IPS DF 19.7 (cell line): Measurements from ENCODE around the gene PACS2.
"Not testable (repeated sequence)": the region's sequence is repeated elsewhere in the genome, so short reads cannot be mapped to it uniquely, and the experiment has no call there.

Experiments
- DNase-seq: peaks from one replicate; pipeline ENCODE4 v3.0.0-alpha.2; 2013; ENCODE audit warnings: low read depth, low spot score

PACS2 gene

DNA sequence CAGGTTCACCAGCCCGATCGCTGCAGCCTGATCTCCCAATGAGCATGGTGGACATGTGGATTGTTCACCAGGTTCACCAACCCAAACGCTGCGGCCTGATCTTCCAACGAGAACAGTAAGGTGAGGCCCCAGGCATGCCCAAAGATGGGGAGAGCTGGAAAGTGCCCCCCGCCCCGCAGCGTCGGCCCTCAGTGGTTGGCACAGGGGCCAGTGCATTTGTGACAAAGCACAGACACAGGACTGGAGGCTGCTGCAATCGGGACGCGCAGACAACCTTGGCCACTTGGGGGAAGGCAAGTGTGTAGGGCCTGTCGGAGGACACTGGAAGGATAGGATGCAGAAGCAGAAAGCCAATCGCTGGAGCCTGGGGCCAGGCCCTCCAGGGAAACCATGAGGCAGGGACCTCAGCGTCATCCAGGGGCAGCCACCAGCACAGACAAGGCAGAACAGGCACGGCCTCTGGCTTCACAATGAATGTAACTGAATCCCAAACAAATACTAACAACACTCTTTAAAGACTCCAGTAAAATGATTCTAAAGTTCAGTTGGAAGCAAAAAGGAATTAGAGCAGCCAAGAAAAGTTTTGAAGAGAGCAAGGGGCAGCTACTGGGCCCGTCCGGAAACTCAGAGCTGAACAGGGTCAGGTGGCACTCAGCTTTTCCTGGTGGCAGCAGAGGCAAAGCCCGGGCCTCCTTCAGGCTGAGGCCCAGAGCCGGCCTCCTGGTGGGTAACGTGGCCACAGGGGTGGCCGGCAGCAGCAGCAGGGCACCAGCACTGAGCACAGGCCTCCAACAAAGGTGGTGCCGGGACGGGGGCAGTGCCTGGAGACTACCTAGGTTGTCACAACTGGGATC, 27.1 kb upstream of the PACS2 start:
- DNase-seq, result no peak

DNA sequence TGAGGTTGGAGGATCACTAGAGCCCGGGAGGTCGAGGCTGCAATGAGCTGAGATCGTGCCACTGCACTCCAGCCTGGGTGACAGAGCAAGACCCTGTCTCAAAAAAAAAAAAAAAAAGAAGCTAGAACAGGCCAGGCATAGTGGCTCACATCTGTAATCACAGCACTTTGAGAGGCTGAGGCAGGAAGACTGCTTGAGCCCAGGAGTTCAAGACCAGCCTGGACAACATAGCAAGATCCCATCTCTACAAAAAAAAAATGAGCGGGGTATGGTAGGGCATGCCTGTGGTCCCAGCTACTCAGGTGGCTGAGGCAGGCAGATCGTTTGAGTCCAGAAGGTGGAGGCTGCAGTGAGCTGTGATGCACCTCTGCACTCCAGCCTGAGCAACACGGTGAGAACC, 25.6 kb upstream of the PACS2 start:
- not testable (repeated sequence) for DNase-seq

GRCh38 chr14:105290621-105291346, 23.8 kb upstream of the PACS2 start:
- no peak for DNase-seq

DNA sequence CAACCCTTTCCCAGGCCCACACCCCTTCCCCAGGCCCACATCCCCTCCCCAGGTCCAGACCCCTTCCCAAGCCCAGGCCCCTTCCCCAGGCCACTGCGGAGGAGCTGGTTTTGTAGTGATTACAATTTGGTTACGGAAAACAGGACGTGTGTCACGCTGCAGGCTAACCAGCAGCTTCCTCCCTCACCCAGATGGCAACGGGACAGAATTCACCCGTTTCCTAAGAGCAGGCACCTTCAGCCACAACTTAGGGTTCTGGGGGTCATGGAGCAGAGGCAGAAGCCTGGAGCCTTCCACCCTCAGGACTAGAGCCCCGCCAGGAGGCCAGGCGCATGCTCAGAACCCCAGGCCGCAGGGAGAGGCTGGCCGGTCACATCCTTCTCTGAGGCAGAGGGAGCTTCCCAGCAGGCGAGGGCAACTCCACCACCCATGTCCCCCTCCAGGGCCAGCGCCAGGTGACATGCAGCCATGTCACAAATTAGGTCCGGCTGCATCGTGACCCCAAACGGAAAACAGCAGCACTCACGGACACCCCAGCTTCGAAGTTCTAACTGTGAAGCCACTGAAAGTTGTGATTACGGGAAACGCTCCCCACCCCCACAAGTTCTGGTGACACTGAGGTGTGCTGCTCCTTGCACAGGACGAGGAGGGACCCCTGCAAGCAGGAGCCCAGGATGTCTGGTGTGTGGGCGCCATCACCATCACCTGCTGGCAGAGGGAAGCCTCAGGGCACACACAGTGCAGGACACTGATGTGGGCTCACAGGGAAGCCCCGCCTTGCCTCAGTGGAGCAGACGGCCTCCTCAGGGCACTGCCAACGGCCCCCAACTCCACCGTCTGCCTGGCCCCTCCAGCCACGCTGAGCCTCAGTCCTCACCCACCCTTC, 21.5 kb upstream of the PACS2 start:
- DNase-seq, result no peak

DNA sequence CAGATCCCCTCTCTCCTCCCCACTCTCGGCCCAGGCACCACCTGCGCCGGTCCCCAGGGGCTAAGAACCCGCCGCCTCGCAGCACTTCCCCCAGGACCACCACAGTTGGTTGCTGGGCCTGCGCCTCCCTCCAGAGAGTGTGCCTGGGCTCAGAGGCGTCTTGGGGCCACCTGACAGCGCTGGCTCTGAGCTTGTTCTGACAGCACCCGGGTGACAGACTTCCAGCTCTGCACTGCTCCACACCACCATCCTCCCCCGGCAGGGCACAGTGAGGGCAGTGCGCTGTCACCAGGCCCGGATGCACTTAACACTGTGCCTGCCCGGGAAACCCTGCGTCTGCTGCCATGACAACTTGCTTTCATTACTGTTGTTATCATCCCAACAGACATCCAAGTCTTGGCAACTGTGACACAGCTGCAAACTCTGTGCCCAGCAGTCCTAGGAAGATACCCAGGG, 20.4 kb upstream of the PACS2 start:
- no peak for DNase-seq

DNA sequence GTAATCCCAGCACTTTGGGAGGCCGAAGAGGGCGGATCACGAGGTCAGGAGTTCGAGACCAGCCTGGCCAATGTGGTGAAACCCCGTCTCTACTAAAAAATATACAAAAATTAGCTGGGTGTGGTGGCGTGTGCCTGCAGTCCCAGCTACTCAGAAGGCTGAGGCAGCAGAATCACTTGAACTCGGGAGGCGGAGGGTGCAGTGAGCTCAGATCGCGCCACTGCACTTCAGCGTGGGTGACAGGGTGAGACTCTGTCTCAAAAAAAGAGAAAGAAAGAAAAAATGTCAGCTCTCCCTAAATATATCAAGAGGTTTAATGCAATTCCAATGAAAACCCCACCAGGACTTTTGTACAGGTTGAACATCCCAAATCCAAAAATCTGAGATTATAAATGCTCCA, 17.2 kb upstream of the PACS2 start:
- not testable (repeated sequence) for DNase-seq

DNA sequence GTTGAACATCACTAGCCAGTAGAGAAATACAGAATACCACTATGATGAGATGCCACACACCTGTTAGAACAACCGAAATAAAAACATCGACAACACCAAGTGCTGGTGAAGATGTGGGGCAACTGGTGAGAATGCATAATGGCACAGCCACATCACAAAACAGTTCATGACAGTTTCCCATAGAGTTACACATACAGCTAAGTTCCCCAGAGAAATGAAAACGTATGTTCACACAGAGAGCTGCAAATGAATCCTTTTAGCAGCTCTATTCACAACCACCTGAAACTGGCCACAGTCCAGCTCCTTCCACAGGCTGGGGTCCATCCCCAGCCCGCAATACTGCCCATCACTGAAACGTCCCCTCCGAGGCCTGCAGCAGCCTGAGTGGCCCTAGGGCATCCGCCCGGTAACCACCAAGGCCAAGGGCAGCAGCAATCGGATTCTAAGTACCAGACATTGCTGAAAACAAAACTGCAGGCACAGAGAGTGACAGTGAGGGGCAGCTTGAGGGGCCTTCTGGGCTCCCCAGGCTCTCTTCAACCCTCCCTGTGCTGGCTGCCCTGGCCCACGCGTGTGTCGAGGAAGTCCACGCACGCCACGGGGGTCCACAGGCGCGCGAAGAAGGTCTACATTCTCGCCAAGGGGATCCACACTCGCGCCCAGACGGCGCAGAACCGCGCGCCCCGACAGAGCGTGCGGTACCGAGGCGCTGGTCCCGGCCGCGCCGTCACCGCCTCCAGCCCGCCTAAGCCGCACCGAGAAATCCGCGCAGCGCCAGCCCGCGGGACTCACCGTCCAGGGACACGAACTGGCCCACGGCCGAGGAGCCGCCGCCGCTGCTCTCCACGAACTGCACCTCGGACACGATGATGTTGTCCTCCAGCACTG, 14.7 kb upstream of the PACS2 start:
- no peak for DNase-seq

GRCh38 chr14:105300542-105301102, 13.9 kb upstream of the PACS2 start, which contains the start of gene BRF1:
Gene BRF1 (minus strand): TSS chr14:105301001. CDS start chr14:105300629, 372 bp downstream.
- no peak for DNase-seq

- no peak for DNase-seq
These were observed 13.2 kb upstream of the PACS2 start for GRCh38 chr14:105301103-105301914.

- not testable (repeated sequence) for DNase-seq
These were observed 12.7 kb upstream of the PACS2 start for GRCh38 chr14:105301915-105302249.

DNA sequence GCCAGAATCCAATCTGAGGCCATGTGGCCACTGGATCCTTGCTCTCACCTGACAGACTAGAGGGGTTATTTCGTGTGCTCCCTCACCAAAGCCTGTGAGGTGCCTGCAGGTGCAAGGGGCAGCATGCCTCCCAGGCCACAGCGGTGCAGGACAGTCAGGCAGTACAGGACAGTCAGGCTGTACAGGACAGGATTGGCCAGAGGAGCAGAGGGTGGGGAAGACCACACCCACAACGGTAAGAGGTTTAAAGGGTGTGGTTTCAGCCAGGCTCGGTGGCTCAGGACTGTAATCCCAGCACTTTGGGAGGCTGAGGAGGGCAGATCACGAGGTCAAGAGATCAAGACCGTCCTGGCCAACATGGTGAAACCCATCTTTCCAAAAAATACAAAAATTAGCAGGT, 10.6 kb upstream of the PACS2 start:
- no peak for DNase-seq

GRCh38 chr14:105304565-105304964, 10.0 kb upstream of the PACS2 start:
- no peak for DNase-seq

DNA sequence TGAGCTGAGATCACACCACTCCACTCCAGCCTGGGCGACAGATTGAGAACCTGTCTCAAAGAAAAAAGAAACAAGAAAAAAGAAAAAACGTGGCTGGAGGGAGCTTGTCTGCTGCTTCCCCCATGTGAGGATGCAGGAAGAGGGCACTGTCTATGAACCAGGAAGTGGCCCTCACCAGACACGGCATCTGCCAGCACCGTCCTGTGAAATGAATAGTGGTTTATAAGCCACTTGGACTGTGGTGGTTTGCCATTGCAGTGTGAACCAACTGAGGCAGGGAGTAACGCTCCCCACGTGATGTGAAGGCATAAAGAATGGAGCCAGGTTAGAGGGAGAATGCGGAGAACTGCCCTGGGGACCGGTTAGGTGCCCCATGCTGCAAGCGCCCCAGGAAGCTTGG, 9.2 kb upstream of the PACS2 start:
- DNase-seq, result no peak

DNA sequence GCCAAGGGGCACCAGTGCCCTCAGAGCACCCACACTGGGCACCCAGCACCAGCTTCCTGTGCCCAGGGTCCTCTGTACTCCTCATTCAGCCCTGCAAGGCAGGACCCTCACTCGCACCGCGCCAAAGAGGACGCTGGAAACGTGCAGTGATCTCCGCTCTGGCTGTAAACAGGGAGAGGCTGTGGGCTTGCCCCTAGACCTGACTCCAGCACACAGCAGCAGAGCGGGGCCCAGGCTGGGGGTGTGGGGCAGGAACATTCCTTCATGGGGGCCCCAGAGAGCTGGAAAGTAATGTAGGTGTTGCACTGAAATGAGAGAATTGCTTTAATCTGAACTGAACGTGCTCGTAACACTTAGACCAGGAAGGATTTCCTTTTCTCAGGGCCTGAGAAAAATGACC, 8.8 kb upstream of the PACS2 start:
- no peak for DNase-seq

GRCh38 chr14:105307052-105307727, 7.4 kb upstream of the PACS2 start:
- no peak for DNase-seq

- DNase-seq, result no peak
These were observed 5.2 kb upstream of the PACS2 start for GRCh38 chr14:105309371-105309770.

DNA sequence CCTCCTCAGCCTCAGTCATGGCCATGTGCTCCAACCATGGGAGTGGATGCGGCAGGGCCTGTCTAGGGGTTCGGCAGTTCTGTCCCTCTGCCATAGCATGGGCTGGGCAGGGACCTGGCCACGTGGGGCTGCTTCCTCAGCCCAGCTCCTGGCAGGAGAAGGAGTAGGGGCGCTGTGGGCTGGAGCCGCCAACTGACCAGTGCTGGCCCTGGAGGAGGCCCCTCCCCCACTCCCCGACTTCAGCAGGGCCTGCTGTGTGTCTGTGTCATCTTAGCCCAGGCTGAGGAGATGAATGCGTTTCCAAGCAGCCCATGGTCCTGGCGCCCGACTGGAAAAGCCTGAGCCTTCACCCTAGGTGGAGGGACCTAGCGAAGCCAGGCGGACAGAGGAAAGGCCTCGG, 2.7 kb upstream of the PACS2 start:
- no peak for DNase-seq

- DNase-seq, result no peak
These were observed 1.6 kb upstream of the PACS2 start for GRCh38 chr14:105312973-105313372.
